ENCODE results near the gene KIAA1755. TPM values are rescaled to one million over a fixed set of nuclear protein-coding genes. Genes with fewer than 3 reads are reported as not detected.
A peak's percentile ranks its signal among the peaks of the same experiment; 100 is the strongest.

KIAA1755 gene
- total and polyA plus RNA-seq, 3 experiments from 2014 or later: not detected

- no peak overlapping the region for H3K4me3 Mint-ChIP-seq
- H3K4me3 ChIP-seq (ENCODE audit: low read length): no peak overlapping the region
- no peaks in the 10 kb centered on the region for H3K36me3 ChIP-seq (ENCODE audit: insufficient read depth, low read length)
- H3K9me3 Mint-ChIP-seq: no peaks in the 10 kb centered on the region
- POLR2A ChIA-PET: no interaction called here
- no peaks in the 10 kb centered on the region for H3K36me3 Mint-ChIP-seq
- H3K27me3 ChIP-seq (ENCODE audit: insufficient read depth, low read length, poor library complexity, severe bottlenecking): no peaks in the 10 kb centered on the region
- peaks cover 2 to 4% (median 4%) of the 10 kb centered on the region in 3 donors for H3K4me1 Mint-ChIP-seq
- no peaks in the 10 kb centered on the region for H3K4me1 ChIP-seq (ENCODE audit: insufficient read depth, low read length)
- H3K27ac Mint-ChIP-seq: no peak overlapping the region
- H3K27ac ChIP-seq (ENCODE audit: low read depth, low read length): no peak overlapping the region
- H3K9me3 ChIP-seq (ENCODE audit: low read length): no peaks in the 10 kb centered on the region
- peaks cover 3 to 4% of the 10 kb centered on the region in 2 donors for H3K27me3 Mint-ChIP-seq
- CTCF ChIA-PET: interaction anchor here (0.7 to 4.4 kb wide), 14 partner anchors 10 to 168 kb away, joined by 3 to 33 read pairs (median 5); no protein-coding TSS in a partner anchor
- peak in 1 of 5 donors; percentile 4 for DNase-seq
Measured at GRCh38 chr20:38220587-38221118, 39.9 kb downstream of the KIAA1755 start.

GRCh38 chr20:38219006-38219950, 41.3 kb downstream of the KIAA1755 start:
- no peaks in the 10 kb centered on the region for H3K4me1 ChIP-seq (ENCODE audit: insufficient read depth, low read length)
- no peak overlapping the region for H3K27ac Mint-ChIP-seq
- H3K4me3 Mint-ChIP-seq: no peak overlapping the region
- H3K36me3 Mint-ChIP-seq: no peaks in the 10 kb centered on the region
- H3K36me3 ChIP-seq (ENCODE audit: insufficient read depth, low read length): no peaks in the 10 kb centered on the region
- no peaks in the 10 kb centered on the region for H3K9me3 Mint-ChIP-seq
- H3K27ac ChIP-seq (ENCODE audit: low read depth, low read length): no peak overlapping the region
- H3K4me1 Mint-ChIP-seq: peaks cover 2 to 4% (median 4%) of the 10 kb centered on the region in 3 donors
- H3K27me3 Mint-ChIP-seq: peaks cover 4 to 11% of the 10 kb centered on the region in 2 donors
- H3K27me3 ChIP-seq (ENCODE audit: insufficient read depth, low read length, poor library complexity, severe bottlenecking): no peaks in the 10 kb centered on the region
- ChIA-PET CTCF (interaction anchor here (0.7 to 4.4 kb wide), 5 partner anchors 11 to 161 kb away, joined by 4 to 33 read pairs (median 5); no protein-coding TSS in a partner anchor), POLR2A (no interaction called here)
- H3K4me3 ChIP-seq (ENCODE audit: low read length): no peak overlapping the region
- no peak for DNase-seq
- H3K9me3 ChIP-seq (ENCODE audit: low read length): no peaks in the 10 kb centered on the region

- no peak overlapping the region for H3K27ac Mint-ChIP-seq
- H3K36me3 Mint-ChIP-seq: no peaks in the 10 kb centered on the region
- no peaks in the 10 kb centered on the region for H3K9me3 ChIP-seq (ENCODE audit: low read length)
- H3K27ac ChIP-seq (ENCODE audit: low read depth, low read length): no peak overlapping the region
- H3K4me1 ChIP-seq (ENCODE audit: insufficient read depth, low read length): no peaks in the 10 kb centered on the region
- ChIA-PET POLR2A (no interaction called here), CTCF (interaction anchor here (4.4 kb wide), 1 partner anchor 160 kb away, joined by 33 read pairs; no protein-coding TSS in a partner anchor)
- DNase-seq: no peak
- H3K4me3 ChIP-seq (ENCODE audit: low read length): no peak overlapping the region
- H3K9me3 Mint-ChIP-seq: no peaks in the 10 kb centered on the region
- no peaks in the 10 kb centered on the region for H3K27me3 ChIP-seq (ENCODE audit: insufficient read depth, low read length, poor library complexity, severe bottlenecking)
- H3K4me1 Mint-ChIP-seq: peaks cover 2 to 4% (median 4%) of the 10 kb centered on the region in 3 donors
- H3K4me3 Mint-ChIP-seq: no peak overlapping the region
- no peaks in the 10 kb centered on the region for H3K36me3 ChIP-seq (ENCODE audit: insufficient read depth, low read length)
- H3K27me3 Mint-ChIP-seq: peaks cover 0 to 15% of the 10 kb centered on the region in 2 donors
Measured at GRCh38 chr20:38218566-38218885, 42.0 kb downstream of the KIAA1755 start.

GRCh38 chr20:38217791-38218565, 42.6 kb downstream of the KIAA1755 start:
- H3K36me3 Mint-ChIP-seq: no peaks in the 10 kb centered on the region
- no peak for DNase-seq
- peaks cover 0 to 15% of the 10 kb centered on the region in 2 donors for H3K27me3 Mint-ChIP-seq

GRCh38 chr20:38216746-38217595, 43.6 kb downstream of the KIAA1755 start:
- CTCF ChIA-PET: no interaction called here
- Mint-ChIP-seq H3K27me3 (peaks cover 0 to 14% of the 10 kb centered on the region in 2 donors), H3K4me1 (peaks cover 0 to 4% (median 4%) of the 10 kb centered on the region in 3 donors), H3K36me3 (no peaks in the 10 kb centered on the region), H3K9me3 (no peaks in the 10 kb centered on the region), H3K4me3 (no peak overlapping the region), H3K27ac (no peak overlapping the region)
- Histone ChIP-seq H3K4me1 (ENCODE audit: insufficient read depth, low read length) (no peaks in the 10 kb centered on the region), H3K9me3 (ENCODE audit: low read length) (no peaks in the 10 kb centered on the region), H3K27ac (ENCODE audit: low read depth, low read length) (no peak overlapping the region), H3K4me3 (ENCODE audit: low read length) (no peak overlapping the region), H3K27me3 (ENCODE audit: insufficient read depth, low read length, poor library complexity, severe bottlenecking) (no peaks in the 10 kb centered on the region), H3K36me3 (ENCODE audit: insufficient read depth, low read length) (no peaks in the 10 kb centered on the region)
- DNase-seq: no peak
- POLR2A ChIA-PET: no interaction called here

More at GRCh38 chr20:38217791-38218565, 42.6 kb downstream of the KIAA1755 start:
- no peak overlapping the region for H3K27ac ChIP-seq (ENCODE audit: low read depth, low read length)
- Mint-ChIP-seq H3K27ac (no peak overlapping the region), H3K9me3 (no peaks in the 10 kb centered on the region), H3K4me3 (no peak overlapping the region), H3K4me1 (peaks cover 2 to 4% (median 4%) of the 10 kb centered on the region in 3 donors)
- no peaks in the 10 kb centered on the region for H3K4me1 ChIP-seq (ENCODE audit: insufficient read depth, low read length)
- POLR2A ChIA-PET: no interaction called here
- no peaks in the 10 kb centered on the region for H3K27me3 ChIP-seq (ENCODE audit: insufficient read depth, low read length, poor library complexity, severe bottlenecking)
- CTCF ChIA-PET: interaction anchor here (4.4 kb wide), 1 partner anchor 160 kb away, joined by 33 read pairs; no protein-coding TSS in a partner anchor
- no peak overlapping the region for H3K4me3 ChIP-seq (ENCODE audit: low read length)
- H3K9me3 ChIP-seq (ENCODE audit: low read length): no peaks in the 10 kb centered on the region
- no peaks in the 10 kb centered on the region for H3K36me3 ChIP-seq (ENCODE audit: insufficient read depth, low read length)

- no peak overlapping the region for H3K4me3 ChIP-seq (ENCODE audit: low read length)
- H3K36me3 Mint-ChIP-seq: no peaks in the 10 kb centered on the region
- CTCF ChIA-PET: no interaction called here
- H3K27ac ChIP-seq (ENCODE audit: low read depth, low read length): no peak overlapping the region
- H3K27me3 Mint-ChIP-seq: peaks cover 0 to 13% of the 10 kb centered on the region in 2 donors
- H3K36me3 ChIP-seq (ENCODE audit: insufficient read depth, low read length): no peaks in the 10 kb centered on the region
- POLR2A ChIA-PET: no interaction called here
- H3K9me3 Mint-ChIP-seq: no peaks in the 10 kb centered on the region
- H3K4me1 Mint-ChIP-seq: peaks cover 0 to 4% (median 4%) of the 10 kb centered on the region in 3 donors
- no peak for DNase-seq
- no peaks in the 10 kb centered on the region for H3K9me3 ChIP-seq (ENCODE audit: low read length)
- no peaks in the 10 kb centered on the region for H3K4me1 ChIP-seq (ENCODE audit: insufficient read depth, low read length)
- no peak overlapping the region for H3K4me3 Mint-ChIP-seq
- H3K27ac Mint-ChIP-seq: no peak overlapping the region
- no peaks in the 10 kb centered on the region for H3K27me3 ChIP-seq (ENCODE audit: insufficient read depth, low read length, poor library complexity, severe bottlenecking)
Measured at GRCh38 chr20:38216201-38216600, 44.3 kb downstream of the KIAA1755 start.

- no peaks in the 10 kb centered on the region for H3K36me3 ChIP-seq (ENCODE audit: insufficient read depth, low read length)
- no peaks in the 10 kb centered on the region for H3K9me3 ChIP-seq (ENCODE audit: low read length)
- POLR2A ChIA-PET: no interaction called here
- H3K27ac Mint-ChIP-seq: peak overlapping the region in 1 of 8 donors; percentile 14
- CTCF ChIA-PET: no interaction called here
- no peaks in the 10 kb centered on the region for H3K4me1 ChIP-seq (ENCODE audit: insufficient read depth, low read length)
- H3K4me1 Mint-ChIP-seq: no peaks in the 10 kb centered on the region
- no peaks in the 10 kb centered on the region for H3K27me3 ChIP-seq (ENCODE audit: insufficient read depth, low read length, poor library complexity, severe bottlenecking)
- peaks cover 0 to 13% of the 10 kb centered on the region in 2 donors for H3K27me3 Mint-ChIP-seq
- H3K36me3 Mint-ChIP-seq: no peaks in the 10 kb centered on the region
- H3K9me3 Mint-ChIP-seq: no peaks in the 10 kb centered on the region
- no peak overlapping the region for H3K27ac ChIP-seq (ENCODE audit: low read depth, low read length)
- H3K4me3 Mint-ChIP-seq: no peak overlapping the region
- no peak for DNase-seq
- no peak overlapping the region for H3K4me3 ChIP-seq (ENCODE audit: low read length)
Measured at GRCh38 chr20:38215194-38216182, 45.0 kb downstream of the KIAA1755 start.

Measured in CD8-positive, alpha-beta memory T cell (primary cell).